Endothelial cell of umbilical vein (primary cell): ENCODE data around the gene ATRNL1. TPM values are rescaled to one million over a fixed set of nuclear protein-coding genes. Genes with fewer than 3 reads are reported as not detected.

Experiments
- BruUV-seq: library from RNA; stranded (reverse); fragments of 400-500 nt; replicated peaks from 2 replicates; lab custom pipeline; 2021; lab: Mats Ljungman, UMichigan
- CTCF ChIA-PET: fragments of 300-600, 350-600 bp; sonication (Branson Sonifier 250); formaldehyde crosslinking; loops from one replicate; lab custom pipeline; 2021; ENCODE audit warnings: antibody characterized with exemption, inconsistent platforms; lab: Charles Lee
- POLR2A ChIA-PET: fragments of 300-600, 350-600 bp; sonication (Branson Sonifier 250); formaldehyde crosslinking; loops from one replicate; lab custom pipeline; 2021; ENCODE audit warnings: antibody characterized with exemption, inconsistent platforms; lab: Charles Lee
- DNase-seq: peaks from one replicate; pipeline ENCODE4 v3.0.0-alpha.2; 2011; ENCODE audit warnings: low read depth, low spot score
- FAIRE-seq: peaks from 2 replicates; lab custom pipeline; 2011; peaks lifted over from hg19 to GRCh38; lab: Jason Lieb, UNC
- H2AFZ ChIP-seq: 2 replicates; pipeline ENCODE4 v1.6.0; 2012; ENCODE audit warnings: low read depth, low read length, control low read depth, inconsistent platforms
- H3K27ac ChIP-seq: 2 replicates; pipeline ENCODE4 v1.5.1; 2011; ENCODE audit warnings: low read depth, mild to moderate bottlenecking, control low read depth, low read length, moderate library complexity; ENCODE audit not compliant: insufficient read depth
- H3K27me3 ChIP-seq, 2 experiments: 2 replicates each; pipeline versions ENCODE4 v1.6.0 to v1.6.1; 2011; ENCODE audit warnings: low read length in 2 of 2, mixed read lengths in 1 of 2; ENCODE audit not compliant: control insufficient read depth in 2 of 2, insufficient read depth in 2 of 2
- H3K36me3 ChIP-seq, 2 experiments: 2 replicates in 1 of 2; 3 replicates in 1 of 2; pipeline ENCODE4 v1.5.1; 2011; ENCODE audit warnings: low read length in 2 of 2, mild to moderate bottlenecking in 1 of 2, moderate library complexity in 1 of 2; ENCODE audit not compliant: control insufficient read depth in 2 of 2, insufficient read depth in 2 of 2; ENCODE audit errors: extremely low read depth in 1 of 2
- H3K4me1 ChIP-seq: 3 replicates; pipeline ENCODE4 v1.5.1; 2011; ENCODE audit warnings: mild to moderate bottlenecking, low read length; ENCODE audit not compliant: control insufficient read depth, insufficient read depth; ENCODE audit errors: extremely low read depth
- H3K4me2 ChIP-seq: 2 replicates; pipeline ENCODE4 v1.6.1; 2011; ENCODE audit warnings: low read length, control low read depth, mixed read lengths; ENCODE audit not compliant: insufficient read depth
- H3K4me3 ChIP-seq, 3 experiments: fragments of 200-600 bp in 1 of 3; sonication (generic), shearing (Covaris generic) in 1 of 3; replicated peaks in 1 of 3; 2 replicates each; pipeline ENCODE4 v1.5.1; 2011 to 2016; ENCODE audit warnings: control low read depth in 3 of 3, low read length in 3 of 3, mild to moderate bottlenecking in 2 of 3, inconsistent platforms in 1 of 3, low read depth in 1 of 3, moderate library complexity in 1 of 3; ENCODE audit not compliant: insufficient read depth in 1 of 3
- H3K79me2 ChIP-seq: 2 replicates; pipeline ENCODE4 v1.6.0; 2012; ENCODE audit warnings: low read length, inconsistent platforms; ENCODE audit not compliant: control insufficient read depth, insufficient read depth
- H3K9ac ChIP-seq: replicated peaks from 2 replicates; pipeline ENCODE3; 2011; ENCODE audit warnings: low read length, control low read depth; ENCODE audit not compliant: insufficient read depth; ENCODE audit errors: extremely low read depth
- H3K9me1 ChIP-seq: replicated peaks from 3 replicates; pipeline ENCODE4 v1.6.0; 2011; ENCODE audit warnings: mild to moderate bottlenecking, low read length; ENCODE audit not compliant: control insufficient read depth, insufficient read depth; ENCODE audit errors: extremely low read depth
- H3K9me3 ChIP-seq: replicated peaks from 2 replicates; pipeline ENCODE4 v1.5.1; 2012; ENCODE audit warnings: low read length, inconsistent platforms; ENCODE audit not compliant: control insufficient read depth, insufficient read depth
- H4K20me1 ChIP-seq: replicated peaks from 2 replicates; pipeline ENCODE3; 2011; ENCODE audit warnings: mild to moderate bottlenecking, low read length; ENCODE audit not compliant: control insufficient read depth, insufficient read depth; ENCODE audit errors: extremely low read depth
- CTCF ChIP-seq, 2 donors: IDR thresholded peaks; 1 replicate in 1 of 2; 2 replicates in 1 of 2; pipeline ENCODE4 v1.5.1; 2011; ENCODE audit warnings: low read length in 2 of 2, mild to moderate bottlenecking in 2 of 2, moderate library complexity in 2 of 2, control low read depth in 1 of 2, inconsistent platforms in 1 of 2, low read depth in 1 of 2; ENCODE audit not compliant: insufficient read depth in 1 of 2; ENCODE audit errors: extremely low read depth in 1 of 2
- EZH2 ChIP-seq: IDR thresholded peaks from 2 replicates; pipeline ENCODE4 v1.6.1; 2012; ENCODE audit warnings: borderline replicate concordance, low read depth, mild to moderate bottlenecking, moderate library complexity, low read length, inconsistent platforms; ENCODE audit not compliant: severe bottlenecking
- FOS ChIP-seq: IDR thresholded peaks from 2 replicates; pipeline ENCODE4 v1.6.1; 2011; ENCODE audit warnings: mild to moderate bottlenecking, low read length, moderate library complexity, borderline replicate concordance; ENCODE audit not compliant: insufficient read depth
- GATA2 ChIP-seq: IDR thresholded peaks from 2 replicates; pipeline ENCODE4 v1.7.0; 2011; ENCODE audit warnings: low read depth, mild to moderate bottlenecking, moderate library complexity, mixed read lengths, low read length; ENCODE audit not compliant: insufficient read length, insufficient read depth
- JUN ChIP-seq: IDR thresholded peaks from 2 replicates; pipeline ENCODE4 v1.6.1; 2011; ENCODE audit warnings: borderline replicate concordance, low read depth; ENCODE audit not compliant: insufficient read length, insufficient read depth
- MYC ChIP-seq: IDR thresholded peaks from one replicate; pipeline ENCODE4 v1.6.1; 2011; ENCODE audit warnings: mild to moderate bottlenecking, low read depth, low read length
- POLR2A ChIP-seq: IDR thresholded peaks from 2 replicates; pipeline ENCODE4 v1.6.1; 2012; ENCODE audit warnings: low read depth, mild to moderate bottlenecking, control low read depth, low read length
- POLR2AphosphoS5 ChIP-seq: IDR thresholded peaks from 2 replicates; pipeline ENCODE4 v1.6.1; 2012; ENCODE audit warnings: low read depth, mild to moderate bottlenecking, control low read depth, low read length, moderate library complexity; ENCODE audit not compliant: insufficient read depth
- dilution Hi-C: fragments of 300-500 bp; cut with MboI; formaldehyde crosslinking; loops from one replicate; pipeline ENCODE4 v1.15.0; 2019; ENCODE audit warnings: low sequenced_read_pairs; ENCODE audit not compliant: extremely low pct_ligation_motif_present
- intact Hi-C: fragments of 100-400 bp; cut with micrococcal nuclease; formaldehyde crosslinking; loops from one replicate; pipeline ENCODE4 v1.10.0; 2022
- polyA plus RNA-seq, 4 experiments: library from polyadenylated mRNA; depleted of rRNA in 3 of 4; stranded (reverse) in 3 of 4; unstranded in 1 of 4; fragments of >200 nt; gene quantifications; 2 replicates each; pipeline versions ENCODE4 v1.2.1 to v1.2.3, GENCODE V29; 2011 to 2012; ENCODE audit warnings: missing spikeins in 1 of 4
- total RNA-seq: library from RNA; stranded (reverse); gene quantifications from 2 replicates; pipeline ENCODE4 v1.2.3, GENCODE V29; 2021
- TF ChIP-seq, protein P1 (sequence below): IDR thresholded peaks from 2 replicates; pipeline ENCODE4 v1.6.1; 2011; ENCODE audit not compliant: insufficient read depth, insufficient read length

The ATRNL1 gene
- total and polyA plus RNA-seq, 2 donors (not counting 3 experiments of a cell fraction or from before 2014, with no cell fraction given): not detected

GRCh38 chr10:115066528-115066927 is 26.6 kb upstream of the ATRNL1 start:
- H3K36me3 ChIP-seq: no peaks in the 10 kb centered on the region
- BruUV-seq: no TSS peak
- no peak overlapping the region for H3K4me2 ChIP-seq
- POLR2A ChIA-PET: no interaction called here
- no peak overlapping the region for H2AFZ ChIP-seq
- no peak for TF ChIP-seq GATA2
- no peak for TF ChIP-seq MYC
- TF ChIP-seq EZH2: no peak
- TF ChIP-seq JUN: no peak
- TF ChIP-seq CTCF (IDR thresholded peaks at IDR 0.05; ENCODE audit: extremely low read depth in 1 of 2, insufficient read depth in 1 of 2, low read depth in 1 of 2, low read length in 2 of 2): no peak
- no peak for TF ChIP-seq POLR2AphosphoS5
- TF ChIP-seq, protein P1, sequence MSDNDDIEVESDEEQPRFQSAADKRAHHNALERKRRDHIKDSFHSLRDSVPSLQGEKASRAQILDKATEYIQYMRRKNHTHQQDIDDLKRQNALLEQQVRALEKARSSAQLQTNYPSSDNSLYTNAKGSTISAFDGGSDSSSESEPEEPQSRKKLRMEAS: no peak
- no peak for TF ChIP-seq POLR2A
- no peak for TF ChIP-seq FOS
- no peaks in the 10 kb centered on the region for H4K20me1 ChIP-seq
- H3K4me1 ChIP-seq: no peaks in the 10 kb centered on the region
- no peaks in the 10 kb centered on the region for H3K9me3 ChIP-seq
- intact Hi-C loops: no loop called here
- no peak for DNase-seq
- dilution Hi-C loops: no loop called here
- no peaks in the 10 kb centered on the region for H3K9me1 ChIP-seq
- no peak overlapping the region for H3K27ac ChIP-seq
- H3K27me3 ChIP-seq: peaks cover 2 to 5% of the 10 kb centered on the region in 2 experiments
- H3K79me2 ChIP-seq: no peaks in the 10 kb centered on the region
- no peak overlapping the region for H3K4me3 ChIP-seq
- no peak overlapping the region for H3K9ac ChIP-seq
- CTCF ChIA-PET: no interaction called here
- no peak for FAIRE-seq
